ENCODE results near the gene OR9K2.

Gene OR9K2

DNA sequence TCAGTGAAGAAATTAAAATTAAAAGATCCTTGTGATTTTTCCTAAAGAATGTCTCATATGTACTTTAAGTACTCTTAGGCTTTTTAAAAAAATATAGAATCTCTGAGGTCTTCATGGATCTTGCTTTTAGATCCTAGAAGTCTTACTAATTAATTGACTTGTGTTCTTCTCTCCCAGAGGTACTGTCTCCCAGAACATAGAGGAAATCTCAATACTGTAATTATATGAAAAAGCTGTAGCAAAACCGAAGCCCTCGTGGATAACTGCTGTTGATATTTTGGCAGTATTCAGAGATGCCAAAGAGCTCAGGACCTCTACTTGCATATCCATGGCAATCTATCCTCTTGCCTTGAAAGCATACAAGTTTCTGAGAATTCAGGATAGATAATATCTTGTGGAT lies at the start of gene OR9K2:
TSS of gene OR9K2 (plus strand) at position 301 of the 400 bp plus-strand sequence. CDS start 3,429 bp downstream, outside the sequence.
- no peak for TF ChIP-seq CTCF (IDR thresholded peaks at IDR 0.05; ENCODE audit: low read depth, low read length)
- DNase-seq (ENCODE audit: extremely low read depth, low read depth): no peak

GRCh38 chr12:55092579-55092978 lies 33.6 kb upstream of the OR9K2 start:
- no peak for DNase-seq (ENCODE audit: extremely low read depth, low read depth)
- TF ChIP-seq CTCF (IDR thresholded peaks at IDR 0.05; ENCODE audit: low read depth, low read length): no peak

DNA sequence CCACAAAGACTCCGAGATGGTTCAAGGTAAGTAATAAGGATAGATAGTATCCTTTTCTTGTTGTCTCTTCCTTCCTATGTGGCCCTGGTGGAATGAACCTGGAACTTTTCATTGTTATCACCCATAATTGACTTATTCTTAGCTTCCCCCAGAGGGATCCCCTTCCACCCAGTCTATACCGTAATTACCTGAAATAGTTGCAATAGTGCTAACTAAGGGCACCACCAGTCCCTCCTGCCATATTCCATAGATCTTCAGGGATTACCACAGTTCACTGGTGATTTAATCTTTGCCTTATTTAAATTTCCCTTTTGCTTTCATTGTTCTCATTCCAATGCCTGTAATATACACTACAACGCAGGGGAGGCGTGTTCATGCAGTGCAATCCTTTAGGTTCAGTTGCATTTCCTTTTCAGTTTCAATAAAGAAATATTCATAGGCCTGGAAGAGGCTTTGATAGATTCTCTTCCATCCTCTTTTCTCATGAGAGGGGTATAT lies 13.8 kb upstream of the OR9K2 start:
- no peak for DNase-seq (ENCODE audit: extremely low read depth, low read depth)
- no peak for TF ChIP-seq CTCF (IDR thresholded peaks at IDR 0.05; ENCODE audit: low read depth, low read length)

DNA sequence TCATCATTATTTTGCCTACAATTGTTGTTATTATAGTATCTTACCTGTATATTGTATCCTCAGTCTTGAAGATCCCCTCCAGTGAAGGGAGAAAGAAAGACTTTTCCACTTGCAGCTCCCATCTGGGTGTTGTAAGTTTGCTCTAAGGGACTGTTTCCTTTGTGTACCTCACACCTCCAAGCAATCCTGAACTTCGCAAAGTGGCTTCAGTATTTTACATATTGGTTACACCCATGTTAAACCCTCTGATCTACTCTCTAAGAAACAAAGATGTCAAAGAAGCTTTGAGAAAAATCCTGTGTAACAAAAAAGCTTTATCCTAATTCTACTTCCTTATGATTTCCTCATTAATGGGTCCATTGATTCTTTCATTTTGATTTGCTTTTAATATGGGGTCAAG lies 10.1 kb upstream of the OR9K2 start:
- no peak for TF ChIP-seq CTCF (IDR thresholded peaks at IDR 0.05; ENCODE audit: low read depth, low read length)
- DNase-seq (ENCODE audit: extremely low read depth, low read depth): no peak

DNA sequence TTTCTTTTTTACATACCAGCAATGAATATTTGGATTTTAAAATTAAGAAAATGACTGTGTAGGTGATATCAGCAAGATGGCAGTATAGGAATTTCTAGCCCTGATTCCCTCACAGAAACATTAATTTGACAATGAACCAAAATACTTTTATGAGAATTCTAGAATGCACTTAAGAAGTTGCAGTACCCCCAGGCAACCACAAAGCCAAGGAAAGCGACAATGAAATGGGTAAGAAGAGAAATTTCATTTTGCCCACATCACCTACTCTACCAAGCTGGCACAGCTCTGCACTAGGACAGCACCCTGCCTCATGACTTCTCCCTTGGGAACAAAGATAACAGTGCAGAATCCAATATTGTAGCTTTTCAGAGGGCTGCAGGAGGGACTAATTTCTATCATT lies 6.6 kb downstream of the OR9K2 start:
- no peak for TF ChIP-seq CTCF (IDR thresholded peaks at IDR 0.05; ENCODE audit: low read depth, low read length)
- no peak for DNase-seq (ENCODE audit: extremely low read depth, low read depth)

GRCh38 chr12:55142669-55143565 lies 16.7 kb downstream of the OR9K2 start:
- no peak for DNase-seq (ENCODE audit: extremely low read depth, low read depth)

More at GRCh38 chr12:55142669-55143565, 16.7 kb downstream of the OR9K2 start:
- peak; percentile 49 for TF ChIP-seq CTCF (IDR thresholded peaks at IDR 0.05; ENCODE audit: low read depth, low read length)
